NCI-H2081 (cell line): ENCODE data around the gene NCAPH2.
A peak's percentile ranks its signal among the peaks of the same experiment; 100 is the strongest.
"Not testable (repeated sequence)": the region's sequence is repeated elsewhere in the genome, so short reads cannot be mapped to it uniquely, and the experiment has no call there.

ENCODE experiments used
- DNase-seq, 2 experiments: peaks; one replicate each; lab custom pipeline; 2025; lab: John Stamatoyannopoulos, UW

NCAPH2 gene

DNA sequence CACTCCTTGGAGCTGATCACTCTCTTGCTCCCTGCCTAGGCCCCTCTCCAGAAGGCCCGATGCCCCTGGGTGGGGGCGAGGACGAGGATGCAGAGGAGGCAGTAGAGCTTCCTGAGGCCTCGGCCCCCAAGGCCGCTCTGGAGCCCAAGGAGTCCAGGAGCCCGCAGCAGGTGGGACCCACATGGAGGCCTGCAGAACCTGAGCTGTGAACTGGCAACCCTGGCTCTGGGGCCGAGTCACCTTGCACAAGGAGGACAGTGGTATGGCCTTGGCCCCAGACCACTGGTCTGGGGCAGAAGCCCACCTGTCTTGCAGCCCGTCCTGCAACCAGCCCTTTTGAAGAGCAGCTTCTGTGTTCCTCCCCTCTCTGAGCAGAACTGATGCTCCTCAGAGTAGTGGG, 11.1 kb downstream of the NCAPH2 start:
- DNase-seq, result no peak

DNA sequence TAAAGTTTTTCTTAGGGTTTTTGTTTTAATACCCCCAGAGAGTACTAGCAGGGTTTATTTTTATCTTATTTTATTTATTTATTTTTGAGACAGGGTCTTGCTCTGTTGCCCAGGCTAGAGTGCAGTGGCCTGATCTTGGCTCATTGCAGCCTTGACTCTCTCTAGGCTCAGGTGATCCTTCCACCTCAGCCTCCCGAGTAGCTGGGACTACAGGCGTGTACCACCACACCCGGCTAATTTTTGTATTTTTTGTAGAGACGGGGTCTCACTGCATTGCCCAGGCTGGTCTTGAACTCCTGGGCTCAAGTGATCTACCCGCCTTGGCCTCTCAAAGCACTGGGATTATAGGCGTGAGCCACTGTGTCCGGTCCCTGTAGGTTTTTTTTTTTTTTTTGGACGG, 12.2 kb downstream of the NCAPH2 start:
- DNase-seq, result not testable (repeated sequence)

DNA sequence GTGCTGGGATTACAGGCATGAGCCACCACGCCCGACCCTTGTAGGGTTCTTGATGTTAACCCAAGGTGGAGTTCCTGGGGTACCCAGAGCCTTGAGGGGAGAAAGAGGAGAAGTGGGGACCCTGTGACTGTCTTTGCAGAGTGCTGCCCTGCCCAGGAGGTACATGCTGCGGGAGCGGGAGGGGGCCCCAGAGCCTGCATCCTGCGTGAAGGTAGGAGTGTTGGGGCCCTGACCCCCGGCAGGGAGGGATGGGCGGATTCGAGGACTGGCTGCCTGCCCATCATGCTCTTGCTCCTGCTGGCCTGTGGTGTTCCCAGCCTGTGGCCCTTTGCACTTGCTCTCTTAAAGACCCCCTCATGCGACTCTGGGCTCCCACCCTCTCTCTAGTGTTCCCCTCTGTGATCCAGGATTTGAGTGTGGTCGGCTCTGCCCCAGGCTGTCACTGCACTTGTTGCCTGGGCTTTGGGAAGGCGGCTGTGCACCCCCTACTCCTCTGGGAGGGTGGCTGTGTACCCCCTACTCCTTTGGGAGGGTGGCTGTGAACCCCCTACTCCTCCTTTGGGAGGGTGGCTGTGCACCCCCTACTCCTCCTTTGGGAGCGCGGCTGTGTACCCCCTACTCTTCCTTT, 12.9 kb downstream of the NCAPH2 start:
- DNase-seq, result no peak

DNA sequence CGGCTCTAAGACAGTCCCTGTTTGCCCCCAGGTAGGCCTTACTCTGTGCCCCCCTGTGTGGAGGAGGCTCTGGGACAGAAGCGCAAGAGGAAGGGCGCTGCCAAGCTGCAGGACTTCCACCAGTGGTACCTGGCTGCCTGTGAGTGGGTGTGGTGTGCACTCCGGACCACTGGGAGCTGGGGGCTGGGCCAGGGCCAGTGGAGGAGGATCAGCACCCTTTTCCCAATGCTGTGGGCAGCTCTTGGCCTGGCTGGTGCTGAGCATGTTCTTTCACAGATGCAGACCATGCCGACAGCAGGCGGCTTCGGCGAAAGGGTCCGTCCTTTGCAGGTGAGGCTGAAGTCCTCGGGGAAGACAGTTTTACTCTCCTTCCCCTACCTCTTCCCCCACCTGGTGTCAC, 13.7 kb downstream of the NCAPH2 start:
- no peak for DNase-seq

DNA sequence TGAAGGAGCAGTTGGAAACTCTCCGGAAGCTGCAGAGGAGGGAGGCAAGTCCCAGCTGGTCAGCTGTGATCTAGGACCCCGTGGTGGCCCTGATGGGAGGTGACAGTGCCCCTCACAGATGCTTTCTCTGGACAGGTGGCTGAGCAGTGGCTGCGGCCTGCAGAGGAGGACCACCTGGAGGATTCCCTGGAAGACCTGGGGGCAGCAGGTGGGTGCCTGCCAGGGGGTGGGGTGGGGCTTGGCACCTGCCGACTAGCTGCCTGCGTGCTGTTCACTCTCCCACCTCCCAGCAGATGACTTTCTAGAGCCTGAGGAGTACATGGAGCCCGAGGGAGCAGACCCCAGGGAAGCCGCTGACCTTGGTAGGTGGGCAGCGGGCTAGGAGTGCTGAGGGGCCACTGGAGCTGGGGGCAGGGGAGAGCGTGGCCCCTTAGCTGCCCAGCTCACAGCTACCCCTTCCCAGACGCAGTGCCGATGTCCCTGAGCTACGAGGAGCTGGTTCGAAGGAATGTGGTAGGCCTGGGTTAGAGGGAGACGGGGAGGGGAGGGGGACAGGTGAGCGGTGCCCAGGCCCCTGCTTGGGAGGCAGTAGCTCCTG, 14.3 kb downstream of the NCAPH2 start:
- no peak for DNase-seq

DNA sequence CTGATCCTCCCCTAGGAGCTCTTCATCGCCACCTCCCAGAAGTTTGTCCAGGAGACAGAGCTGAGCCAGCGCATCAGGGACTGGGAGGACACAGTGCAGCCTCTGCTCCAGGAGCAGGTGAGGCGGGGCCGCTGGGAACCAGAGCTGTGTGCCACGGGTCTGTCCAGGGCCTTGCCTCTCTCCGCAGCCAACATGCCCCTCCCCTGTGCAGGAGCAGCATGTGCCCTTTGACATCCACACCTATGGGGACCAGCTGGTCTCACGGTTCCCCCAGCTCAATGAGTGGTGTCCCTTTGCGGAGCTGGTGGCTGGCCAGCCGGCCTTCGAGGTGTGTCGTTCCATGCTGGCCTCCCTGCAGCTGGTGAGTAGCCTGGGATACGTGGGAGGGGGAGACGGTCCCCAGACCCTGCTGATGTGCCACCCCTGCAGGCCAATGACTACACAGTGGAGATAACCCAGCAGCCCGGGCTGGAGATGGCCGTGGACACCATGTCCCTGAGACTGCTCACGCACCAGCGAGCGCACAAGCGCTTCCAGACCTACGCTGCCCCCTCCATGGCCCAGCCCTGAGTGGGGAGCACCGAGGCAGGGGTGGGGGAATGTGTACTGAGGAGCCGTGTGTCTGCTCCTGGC, 14.9 kb downstream of the NCAPH2 start:
- DNase-seq, result no peak

DNA sequence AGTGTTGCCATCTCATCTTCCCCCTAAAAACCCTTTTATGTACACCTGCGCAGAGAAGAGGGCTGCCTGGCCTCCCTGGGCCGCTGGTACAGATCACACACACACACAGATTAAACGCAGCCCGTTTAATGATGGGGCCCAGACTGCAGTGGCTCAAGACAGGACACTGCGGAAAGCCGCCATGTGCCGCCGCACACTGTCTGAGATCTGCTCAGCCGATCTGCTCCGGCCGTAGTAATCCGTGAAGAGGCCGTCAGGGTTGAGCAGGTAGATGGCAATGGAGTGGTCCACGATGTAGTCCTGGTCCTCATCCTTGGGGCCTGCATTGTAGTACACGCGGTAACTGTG, 15.4 kb downstream of the NCAPH2 start:
- DNase-seq, result no peak

DNA sequence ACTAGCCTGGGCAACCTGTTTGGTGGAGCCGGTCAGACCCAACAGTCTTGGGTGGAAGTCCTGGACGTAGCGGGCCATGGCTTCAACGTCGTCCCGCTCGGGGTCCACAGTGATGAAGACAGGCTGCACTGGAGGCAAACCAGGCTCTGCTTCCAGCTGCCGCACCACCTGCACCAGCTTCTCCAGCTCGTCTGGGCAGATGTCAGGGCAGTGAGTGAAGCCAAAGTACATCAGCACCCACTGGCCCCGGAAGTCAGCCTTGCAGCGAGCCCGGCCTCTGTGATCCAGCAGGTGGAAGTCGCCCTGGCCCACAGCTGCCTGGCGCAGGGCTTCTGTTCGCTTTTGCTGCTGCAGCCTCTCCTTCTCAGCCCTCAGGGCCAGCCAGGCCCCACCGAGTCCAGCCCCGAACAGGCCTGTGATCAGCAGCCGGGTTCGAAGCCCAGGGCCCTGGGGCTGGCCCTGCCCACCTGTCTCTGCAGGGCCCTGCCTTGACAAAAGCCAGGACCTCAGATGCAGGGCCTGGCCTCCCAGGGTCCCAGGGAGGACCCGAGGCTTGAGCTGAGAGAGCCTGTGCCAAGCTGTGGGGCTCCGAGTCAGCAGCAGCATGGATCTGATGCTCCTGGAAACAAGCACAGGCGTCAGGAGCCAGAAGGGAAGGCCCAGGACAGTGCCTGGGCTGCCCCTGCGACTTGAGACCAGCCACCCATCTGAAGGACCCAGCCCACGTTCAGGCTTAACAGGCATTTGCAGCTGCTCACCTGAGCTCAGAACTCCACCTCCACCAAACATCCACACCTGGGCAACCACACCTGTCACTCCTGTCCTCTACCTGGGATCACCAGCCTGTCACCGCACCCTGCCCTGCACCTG, 16.0 kb downstream of the NCAPH2 start:
- DNase-seq, result no peak

DNA sequence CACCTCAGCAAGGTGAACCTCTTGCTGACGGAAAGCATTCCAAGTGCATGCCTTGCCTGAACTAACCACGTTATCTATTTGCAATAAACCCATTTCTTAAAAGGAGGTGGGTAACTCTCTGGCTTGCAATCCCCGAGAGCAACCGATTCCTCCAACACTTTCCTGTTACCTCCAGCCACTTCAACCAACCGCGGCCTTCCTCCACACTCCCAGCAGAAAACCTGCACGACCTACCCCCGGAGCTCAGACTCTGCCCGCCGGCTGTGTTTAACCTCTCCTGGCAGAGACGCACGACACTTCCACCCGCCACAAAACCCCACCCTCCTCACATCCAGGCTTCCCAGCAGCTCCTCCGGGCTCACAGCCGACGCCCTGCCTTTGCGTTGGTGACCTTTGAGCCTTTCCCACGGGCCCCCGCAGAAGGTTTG, 16.7 kb downstream of the NCAPH2 start:
- peak in 1 of 2 experiments; percentile 37 for DNase-seq

DNA sequence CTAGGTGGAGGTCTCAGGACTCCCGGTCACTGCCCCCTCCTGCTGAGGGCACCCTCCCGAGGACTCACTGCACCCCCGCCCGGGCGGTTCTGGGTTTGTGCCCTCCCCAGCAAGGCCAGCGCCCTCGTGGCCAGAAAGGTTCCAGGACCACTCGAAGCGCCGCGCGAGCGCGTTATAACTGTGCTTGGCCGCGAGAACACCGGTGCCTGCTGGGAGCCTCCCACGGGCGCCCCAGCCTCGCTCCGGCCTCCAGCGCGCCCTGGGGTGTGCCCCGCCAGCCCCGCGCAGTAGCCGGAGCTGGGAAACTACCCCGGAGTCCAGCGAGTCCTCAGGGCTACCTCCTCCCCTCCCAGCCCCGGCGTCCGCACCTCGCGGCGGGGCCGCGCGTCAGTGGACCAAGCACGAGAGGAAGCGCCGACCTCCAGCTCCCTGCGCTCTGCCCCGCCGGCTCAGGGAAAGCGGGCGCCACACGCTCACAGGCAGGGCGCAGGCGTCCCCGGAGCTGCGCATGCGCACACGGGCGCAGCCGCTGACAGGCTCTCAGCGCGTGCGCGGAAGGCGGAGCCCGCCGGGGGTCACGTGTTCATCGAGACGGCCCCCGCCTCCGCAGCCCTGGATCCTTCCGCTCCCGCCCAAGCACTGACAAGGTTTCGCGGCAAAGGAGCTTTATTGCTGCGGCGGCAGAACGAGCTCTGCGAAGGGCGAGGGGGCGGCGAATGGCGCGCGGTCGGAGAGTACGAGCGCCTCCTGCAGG, 17.3 kb downstream of the NCAPH2 start, which contains the start of gene SCO2:
Gene SCO2, minus strand, starts transcription at position 495 of the 754 bp plus-strand sequence. CDS start 1,187 bp downstream, outside the sequence.
- DNase-seq, result peak; percentile 94

DNA sequence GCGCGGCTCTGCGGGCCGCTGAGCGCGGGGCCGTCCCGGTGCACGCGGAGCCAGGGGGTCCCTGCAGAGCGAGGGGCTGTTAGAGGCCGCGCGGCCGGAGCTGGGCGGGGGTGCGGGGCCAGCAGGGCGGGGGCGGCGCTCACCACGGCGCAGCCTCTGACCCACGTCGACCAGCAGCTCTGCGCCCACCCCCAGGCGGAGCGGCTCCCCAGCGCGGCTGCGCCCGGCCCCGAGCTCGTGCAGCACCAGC, 17.8 kb downstream of the NCAPH2 start:
- no peak for DNase-seq

DNA sequence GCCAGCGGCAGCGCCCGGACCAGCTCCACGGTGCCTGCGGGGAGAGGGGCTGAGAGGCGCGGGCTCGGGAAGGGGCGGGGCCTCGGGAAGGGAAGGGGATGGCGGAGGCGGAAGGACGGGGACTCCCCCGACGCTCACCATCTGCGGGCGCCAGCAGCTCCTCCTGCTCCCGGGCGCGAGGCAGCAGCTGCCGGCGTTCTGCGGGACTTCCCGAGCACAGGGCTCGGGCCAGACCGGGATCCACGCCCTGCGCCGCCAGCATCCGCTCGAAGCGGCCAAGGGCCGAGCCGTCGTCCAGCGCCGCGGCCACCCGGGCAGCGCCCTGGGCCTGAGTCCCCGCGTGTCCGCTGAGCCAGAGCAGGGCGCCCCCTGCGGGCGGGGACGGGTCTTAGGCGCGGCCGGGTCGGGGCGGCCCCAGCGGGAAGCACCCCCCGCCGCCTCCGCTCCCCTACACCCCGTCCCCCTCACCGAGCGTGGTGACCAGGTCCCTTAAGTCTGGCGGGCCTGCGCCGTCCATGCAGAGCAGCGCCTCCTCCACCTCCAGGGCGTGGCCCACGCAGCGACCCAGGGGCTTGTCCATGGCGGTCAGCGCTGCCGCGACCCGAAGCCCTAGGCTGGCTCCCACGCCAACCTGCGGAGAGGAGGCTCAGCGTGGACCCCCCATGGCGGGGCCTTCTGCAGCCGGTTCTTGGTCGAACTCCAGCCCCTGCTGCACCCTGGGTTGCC, 18.2 kb downstream of the NCAPH2 start:
- peak; percentile 69 to 73 for DNase-seq

DNA sequence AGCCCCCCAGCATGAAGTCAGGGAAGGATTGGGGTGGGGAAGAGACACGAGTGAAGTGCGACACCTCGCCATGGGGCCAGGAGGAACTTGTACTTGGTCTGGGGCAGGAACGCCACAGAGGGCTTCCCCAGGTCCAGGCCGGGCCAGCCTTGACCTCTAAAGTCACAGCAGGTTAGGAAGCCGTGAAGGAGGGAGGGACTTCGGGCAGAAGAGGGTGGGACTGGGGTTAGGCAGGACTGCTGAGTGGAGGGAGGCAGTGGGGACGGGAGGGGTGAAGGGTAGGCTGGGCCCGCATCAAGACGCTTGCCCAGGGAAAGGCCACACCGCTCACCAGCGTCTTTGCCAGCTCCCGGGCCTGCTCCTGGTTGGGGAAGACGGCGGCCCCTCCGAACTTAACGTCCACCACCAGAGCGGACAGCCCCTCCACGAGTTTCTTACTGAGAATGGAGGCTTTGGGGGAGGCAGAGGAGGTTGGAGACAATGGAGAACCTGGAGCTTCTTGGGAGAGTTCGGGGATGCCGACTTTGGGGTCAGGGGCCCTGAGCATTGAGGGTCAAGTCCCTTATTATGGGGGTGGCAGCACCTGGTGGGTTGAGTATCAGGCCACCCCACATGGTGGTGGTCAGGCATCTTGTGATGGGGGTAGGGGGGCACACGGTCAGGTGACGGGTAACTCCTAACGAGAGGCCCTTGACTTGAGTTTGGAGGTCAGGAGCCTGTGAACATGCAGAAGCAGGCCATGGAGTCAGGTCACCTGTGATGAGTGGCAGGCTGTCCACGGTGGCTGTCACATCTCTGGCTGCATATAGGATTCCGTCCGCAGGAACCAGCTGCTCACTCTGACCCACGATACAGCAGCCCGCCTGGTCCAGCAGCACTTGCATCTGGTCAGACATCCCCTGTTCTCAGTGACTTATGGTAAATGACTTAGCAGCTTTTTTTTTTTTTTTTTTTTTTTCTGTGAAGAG, 19.1 kb downstream of the NCAPH2 start:
- DNase-seq, result no peak

DNA sequence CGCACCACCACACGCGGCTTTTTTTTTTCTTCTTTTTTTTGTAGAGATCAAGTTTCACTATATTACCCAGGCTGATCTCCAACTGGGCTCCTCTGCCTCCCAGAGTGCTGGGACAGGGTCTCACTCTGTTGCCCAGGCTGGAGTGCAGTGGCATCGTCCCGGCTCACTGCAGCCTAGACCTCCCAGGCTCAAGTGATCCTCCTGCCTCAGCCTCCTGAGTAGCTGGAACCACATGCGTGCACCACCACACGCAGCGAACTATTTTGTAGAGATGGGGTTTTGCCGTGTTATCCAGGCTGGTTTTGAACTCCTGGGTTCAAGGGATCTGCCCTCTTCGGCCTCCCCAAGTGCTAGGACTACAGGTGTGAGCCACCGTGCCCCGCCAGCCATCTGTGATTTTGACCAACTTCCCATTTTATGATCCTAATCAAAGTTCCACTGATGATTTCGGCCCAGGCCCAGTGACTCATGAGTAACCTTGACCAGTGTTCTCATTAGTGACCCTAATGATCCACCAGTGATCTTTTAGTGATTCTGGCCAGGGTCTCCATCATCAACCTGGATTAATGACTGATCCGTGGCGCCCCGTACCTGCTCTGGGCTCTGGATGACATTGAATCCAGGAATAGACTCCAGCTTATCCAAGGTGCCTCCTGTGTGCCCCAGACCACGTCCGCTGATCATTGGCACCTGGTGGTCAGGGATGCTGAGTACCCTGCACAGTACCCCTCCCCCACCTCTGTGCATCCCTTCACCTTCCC, 20.1 kb downstream of the NCAPH2 start:
- no peak for DNase-seq

DNA sequence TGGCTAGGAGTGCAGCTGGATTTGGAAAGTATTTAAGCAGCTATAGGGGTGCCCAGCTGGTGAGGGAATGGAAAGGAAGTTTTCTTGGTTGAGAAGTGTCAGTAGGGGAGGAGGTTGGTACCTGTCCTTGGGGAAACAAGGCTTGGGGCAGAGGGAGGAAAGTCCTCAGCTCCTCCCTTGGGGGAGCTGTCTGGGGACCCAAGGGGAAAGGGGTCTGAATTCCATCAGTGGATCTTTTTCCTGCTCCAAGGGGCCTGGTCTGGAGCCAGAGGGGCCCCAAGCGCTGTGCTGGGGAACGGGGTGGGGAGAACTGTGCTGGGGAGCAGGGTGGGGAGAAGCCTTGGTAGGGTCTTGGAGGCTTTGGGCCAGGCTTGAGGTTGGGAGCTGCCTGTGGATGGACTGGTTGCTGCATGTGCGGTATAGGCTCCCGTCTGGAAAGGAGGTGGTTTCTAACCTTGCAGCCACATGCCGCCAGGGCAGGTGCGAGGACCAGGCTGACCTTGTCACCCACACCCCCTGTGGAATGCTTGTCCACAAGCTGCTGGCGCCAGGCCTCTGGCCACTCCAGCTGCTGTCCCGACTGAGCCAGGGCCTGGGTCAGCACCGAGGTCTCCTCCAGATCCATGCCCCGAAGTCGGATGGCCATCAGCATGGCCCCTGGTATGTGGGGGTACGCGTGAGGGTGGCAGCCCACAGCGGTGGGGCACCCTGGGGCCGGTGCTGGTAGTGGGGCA, 20.8 kb downstream of the NCAPH2 start:
- DNase-seq, result no peak

DNA sequence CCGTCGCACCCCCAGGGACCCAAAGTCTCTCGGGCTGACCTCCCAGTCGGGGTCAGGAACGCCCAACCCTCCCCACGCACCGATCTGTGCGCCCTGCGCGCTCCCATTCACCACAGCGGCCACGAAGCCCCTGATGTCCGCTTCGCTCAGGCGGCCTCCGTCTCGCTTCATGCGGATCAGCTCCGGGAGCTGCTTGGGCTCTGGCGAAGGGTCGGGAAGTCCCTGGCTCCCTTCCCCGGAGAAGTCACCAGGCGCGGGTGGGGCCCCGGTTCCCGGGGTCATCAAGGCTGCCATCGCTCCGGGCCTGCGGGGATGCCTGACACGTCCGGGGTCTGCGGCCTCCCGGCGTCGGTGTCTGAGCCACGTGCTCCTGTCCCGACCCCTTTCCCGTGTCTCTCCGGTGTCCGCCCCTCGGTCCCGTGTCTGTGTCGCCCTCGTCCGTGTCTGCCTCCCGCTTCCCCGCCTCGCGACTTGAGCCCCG, 21.4 kb downstream of the NCAPH2 start:
- no peak for DNase-seq

DNA sequence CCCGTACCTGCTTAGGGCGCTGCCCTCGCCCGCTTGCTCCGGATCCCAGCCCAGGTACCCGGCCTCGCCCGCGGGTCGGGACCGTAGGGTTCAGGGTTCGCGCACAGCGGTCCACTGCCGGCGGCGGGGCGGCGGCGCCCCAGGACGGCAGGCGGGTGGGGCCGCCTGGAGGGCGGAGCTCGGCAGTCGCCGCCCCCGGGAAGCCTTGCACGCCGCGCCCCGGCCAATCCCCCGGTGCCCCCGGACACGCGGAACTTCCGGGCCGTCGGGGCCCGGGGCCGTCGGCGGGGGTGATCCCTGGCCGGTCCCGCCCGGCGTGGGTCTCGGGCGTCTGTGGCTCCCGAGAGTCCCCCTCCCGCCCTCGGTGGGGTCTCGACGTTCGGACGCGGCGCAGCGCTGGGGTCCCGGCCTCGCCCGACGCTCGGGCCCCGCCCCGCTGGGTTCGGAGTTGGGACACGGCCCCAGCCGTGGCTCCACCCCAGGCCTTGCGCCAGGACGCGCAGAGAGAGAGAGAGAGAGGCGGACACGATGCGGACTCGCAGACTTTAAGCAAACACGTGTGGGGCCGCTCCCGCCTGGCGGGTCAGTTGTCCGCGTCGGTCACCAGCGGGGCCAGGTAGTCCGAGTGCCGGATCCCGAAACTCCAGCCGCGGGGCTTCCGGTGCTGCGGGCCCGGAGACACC, 22.0 kb downstream of the NCAPH2 start, which contains the start of gene TYMP:
Gene TYMP, minus strand, starts transcription at position 116 of the 683 bp plus-strand sequence. CDS start 303 bp downstream, outside the sequence.
- DNase-seq, result no peak

DNA sequence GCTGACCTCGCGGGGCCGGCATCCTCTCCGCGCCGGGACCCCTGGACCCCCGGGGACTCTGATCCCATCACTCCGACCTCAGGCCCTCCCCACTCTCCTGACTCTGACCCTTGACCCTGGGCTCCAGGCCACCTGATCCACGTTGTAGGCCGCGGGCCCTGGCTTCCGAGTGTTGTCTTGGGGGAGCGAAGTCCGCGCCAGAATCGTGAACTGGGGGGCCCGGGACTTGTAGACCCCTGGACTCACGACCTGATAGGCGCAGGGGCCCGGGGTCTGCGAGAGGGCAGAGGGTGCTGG, 22.5 kb downstream of the NCAPH2 start:
- DNase-seq, result no peak
